Cardiac muscle cell (in vitro differentiated cells and primary cell): ENCODE measurements around the gene GM2A. TPM values are rescaled to one million over a fixed set of nuclear protein-coding genes. Genes with fewer than 3 reads are reported as not detected.
"Not testable (repeated sequence)": the region's sequence is repeated elsewhere in the genome, so short reads cannot be mapped to it uniquely, and the experiment has no call there.

ENCODE experiments used
- DNase-seq, 2 donors: peaks; one replicate each; pipeline versions ENCODE4 v3.0.0 to v3.0.0-alpha.2; 2010 to 2017; ENCODE audit warnings: low read depth in 1 of 2, low spot score in 1 of 2
- H3K27ac ChIP-seq: fragments of 200-600 bp; sonication (generic); 2 replicates; pipeline ENCODE4 v1.5.1; 2016
- H3K27me3 ChIP-seq: fragments of 200-600 bp; sonication (generic); 2 replicates; pipeline ENCODE4 v1.6.0; 2016; ENCODE audit warnings: control low read depth
- H3K36me3 ChIP-seq: fragments of 200-600 bp; sonication (generic); 2 replicates; pipeline ENCODE4 v1.5.1; 2016; ENCODE audit warnings: control low read depth
- H3K4me1 ChIP-seq: fragments of 200-600 bp; sonication (generic); 2 replicates; pipeline ENCODE4 v1.8.1; 2017; ENCODE audit warnings: low read depth, mild to moderate bottlenecking, mixed run types
- H3K4me3 ChIP-seq: fragments of 200-600 bp; sonication (generic); 2 replicates; pipeline ENCODE4 v1.5.1; 2016; ENCODE audit warnings: mild to moderate bottlenecking
- H3K9me3 ChIP-seq: fragments of 200-600 bp; sonication (generic); 2 replicates; pipeline ENCODE4 v1.5.1; 2017; ENCODE audit warnings: low read depth, mild to moderate bottlenecking, control low read depth
- polyA plus RNA-seq: library from polyadenylated mRNA; unstranded; fragments of >200 nt; fragmentation: Nextera tagmentation; extraction: Ambion mirVana; gene quantifications from 2 replicates; pipeline ENCODE4 v1.2.1, GENCODE V29; 2016
- total RNA-seq: library from RNA; depleted of rRNA; stranded (reverse); fragments of >200 nt; gene quantifications from 2 replicates; pipeline ENCODE4 v1.2.3, GENCODE V29; 2016
- TF ChIP-seq, protein P1 (sequence below): IDR thresholded peaks from 2 replicates; pipeline ENCODE4 v1.5.1; 2012; ENCODE audit warnings: low read depth, mild to moderate bottlenecking, low read length

Gene GM2A
- total and polyA plus RNA-seq, 2 experiments from 2014 or later: 34.3 to 53.7 TPM

DNA sequence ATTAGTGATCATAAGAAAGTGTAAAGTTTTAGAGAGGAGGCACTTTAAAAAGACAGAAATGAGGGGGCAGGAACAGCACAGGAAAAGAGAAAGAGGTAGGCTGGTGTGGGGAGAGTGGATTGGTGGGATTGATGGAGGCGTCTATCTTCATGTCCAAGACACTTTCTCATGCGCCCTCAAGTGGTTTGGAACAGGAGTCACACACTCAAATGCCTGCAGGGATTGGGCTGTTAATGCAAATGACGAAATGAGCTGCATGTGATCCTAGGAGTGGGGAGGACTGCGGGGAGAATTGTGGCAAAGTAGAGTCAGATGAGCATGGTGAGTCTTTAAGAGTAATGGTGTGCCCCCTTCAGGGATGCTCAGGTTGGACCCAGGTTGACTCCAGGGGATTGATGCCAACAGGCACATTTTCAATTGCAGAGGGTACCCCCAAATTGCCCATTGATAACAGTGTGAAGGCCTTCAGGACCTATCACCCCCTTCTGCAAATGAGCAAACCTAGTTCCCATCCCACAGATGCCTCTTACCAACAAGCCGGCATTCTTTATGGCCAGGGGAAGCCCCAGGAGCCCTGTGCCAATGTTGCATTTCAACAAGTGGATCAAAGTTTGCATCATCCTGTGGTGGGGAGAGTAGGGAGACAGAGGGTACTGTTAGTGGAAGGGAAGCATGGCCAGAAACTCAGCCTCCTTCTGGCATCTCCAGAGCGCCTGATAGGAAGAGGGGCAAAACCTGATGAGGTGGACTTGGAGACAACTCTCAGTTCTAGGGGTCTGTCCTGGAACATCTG is 45.3 kb downstream of the GM2A start:
- peak; percentile 47 to 80 for DNase-seq
- Histone ChIP-seq H3K27me3 (no peaks in the 10 kb centered on the region), H3K4me1 (no peaks in the 10 kb centered on the region), H3K36me3 (no peaks in the 10 kb centered on the region), H3K4me3 (no peak overlapping the region), H3K9me3 (no peaks in the 10 kb centered on the region), H3K27ac (no peak overlapping the region)
- TF ChIP-seq, protein P1, sequence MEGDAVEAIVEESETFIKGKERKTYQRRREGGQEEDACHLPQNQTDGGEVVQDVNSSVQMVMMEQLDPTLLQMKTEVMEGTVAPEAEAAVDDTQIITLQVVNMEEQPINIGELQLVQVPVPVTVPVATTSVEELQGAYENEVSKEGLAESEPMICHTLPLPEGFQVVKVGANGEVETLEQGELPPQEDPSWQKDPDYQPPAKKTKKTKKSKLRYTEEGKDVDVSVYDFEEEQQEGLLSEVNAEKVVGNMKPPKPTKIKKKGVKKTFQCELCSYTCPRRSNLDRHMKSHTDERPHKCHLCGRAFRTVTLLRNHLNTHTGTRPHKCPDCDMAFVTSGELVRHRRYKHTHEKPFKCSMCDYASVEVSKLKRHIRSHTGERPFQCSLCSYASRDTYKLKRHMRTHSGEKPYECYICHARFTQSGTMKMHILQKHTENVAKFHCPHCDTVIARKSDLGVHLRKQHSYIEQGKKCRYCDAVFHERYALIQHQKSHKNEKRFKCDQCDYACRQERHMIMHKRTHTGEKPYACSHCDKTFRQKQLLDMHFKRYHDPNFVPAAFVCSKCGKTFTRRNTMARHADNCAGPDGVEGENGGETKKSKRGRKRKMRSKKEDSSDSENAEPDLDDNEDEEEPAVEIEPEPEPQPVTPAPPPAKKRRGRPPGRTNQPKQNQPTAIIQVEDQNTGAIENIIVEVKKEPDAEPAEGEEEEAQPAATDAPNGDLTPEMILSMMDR: peak; percentile 69

- DNase-seq: no peak
- TF ChIP-seq, protein P1: no peak
- Histone ChIP-seq H3K27me3 (no peaks in the 10 kb centered on the region), H3K9me3 (no peaks in the 10 kb centered on the region), H3K36me3 (no peaks in the 10 kb centered on the region), H3K27ac (no peak within 1 kb of the TSS), H3K4me3 (no peak within 1 kb of the TSS), H3K4me1 (no peaks in the 10 kb centered on the region)
These were observed 50.7 kb downstream of the GM2A start, which contains the start of gene SLC36A3 for GRCh38 chr5:151303666-151304065. TSS of gene SLC36A3 (minus strand) at chr5:151303766. CDS start at chr5:151303354, 412 bp downstream.

DNA sequence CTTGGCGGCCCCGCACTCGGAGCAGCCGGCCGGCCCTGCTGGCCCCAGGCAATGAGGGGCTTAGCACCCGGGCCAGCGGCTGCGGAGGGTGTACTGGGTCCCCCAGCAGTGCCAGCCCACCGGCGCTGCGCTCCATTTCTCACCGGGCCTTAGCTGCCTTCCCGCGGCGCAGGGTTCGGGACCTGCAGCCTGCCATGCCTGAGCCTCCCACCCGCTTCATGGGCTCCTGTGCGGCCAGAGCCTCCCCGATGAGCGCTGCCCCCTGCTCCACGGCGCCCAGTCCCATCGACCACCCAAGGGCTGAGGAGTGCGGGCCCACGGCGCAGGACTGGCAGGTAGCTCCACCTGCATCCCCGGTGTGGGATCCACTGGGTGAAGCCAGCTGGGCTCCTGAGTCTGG is 56.3 kb downstream of the GM2A start:
- H3K36me3 ChIP-seq, H3K27me3 ChIP-seq, DNase-seq, H3K4me1 ChIP-seq, H3K4me3 ChIP-seq, H3K27ac ChIP-seq, H3K9me3 ChIP-seq: not testable (repeated sequence)

- not testable (repeated sequence) for H3K27ac ChIP-seq, H3K36me3 ChIP-seq, H3K4me1 ChIP-seq, H3K4me3 ChIP-seq, H3K9me3 ChIP-seq, DNase-seq, H3K27me3 ChIP-seq
These were observed 56.8 kb downstream of the GM2A start for GRCh38 chr5:151309821-151310220.

DNA sequence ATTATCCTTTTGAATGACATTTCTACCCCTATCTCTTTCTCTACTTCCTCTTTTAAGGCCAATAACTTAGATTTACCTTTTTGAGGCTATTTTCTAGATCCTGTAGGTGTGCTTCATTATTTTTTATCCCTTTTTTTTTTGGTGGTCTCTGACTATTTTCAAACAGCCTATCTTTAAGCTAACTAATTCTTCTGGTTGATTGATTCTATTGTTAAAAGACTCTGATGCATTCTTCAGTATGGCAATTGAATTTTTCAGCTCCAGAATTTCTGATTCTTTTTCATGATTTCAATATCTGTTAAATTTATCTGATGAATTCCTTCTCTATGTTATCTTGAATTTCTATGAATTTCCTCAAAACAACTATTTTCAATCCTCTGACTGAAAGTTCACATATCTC is 57.9 kb downstream of the GM2A start:
- no peaks in the 10 kb centered on the region for H3K9me3 ChIP-seq
- DNase-seq: no peak
- no peaks in the 10 kb centered on the region for H3K27me3 ChIP-seq

GRCh38 chr5:151312756-151313324 is 59.9 kb downstream of the GM2A start:
- no peaks in the 10 kb centered on the region for H3K36me3 ChIP-seq
- no peaks in the 10 kb centered on the region for H3K27me3 ChIP-seq
- no peaks in the 10 kb centered on the region for H3K4me1 ChIP-seq
- no peak overlapping the region for H3K4me3 ChIP-seq
- TF ChIP-seq, protein P1: no peak
- no peak for DNase-seq
- no peaks in the 10 kb centered on the region for H3K9me3 ChIP-seq
- no peak overlapping the region for H3K27ac ChIP-seq

More for the DNA sequence above, 57.9 kb downstream of the GM2A start:
- H3K36me3 ChIP-seq: no peaks in the 10 kb centered on the region
- TF ChIP-seq, protein P1: no peak
- H3K4me3 ChIP-seq: no peak overlapping the region
- H3K27ac ChIP-seq: no peak overlapping the region
- H3K4me1 ChIP-seq: no peaks in the 10 kb centered on the region
